HepG2 (cell line): ENCODE results near the gene TPCN2. TPM values are rescaled to one million over a fixed set of nuclear protein-coding genes. Genes with fewer than 3 reads are reported as not detected.

Experiments
- DNMT1 ChIP-seq: sonication (generic); formaldehyde crosslinking; IDR thresholded peaks from 2 replicates; pipeline ENCODE4 v1.5.1; 2020; ENCODE audit warnings: mild to moderate bottlenecking, missing genetic modification reagents
- ELF1 ChIP-seq: sonication (generic); formaldehyde crosslinking; IDR thresholded peaks from 2 replicates; pipeline ENCODE4 v1.4.0; 2020; ENCODE audit warnings: missing genetic modification reagents
- GATA4 ChIP-seq: sonication (generic); IDR thresholded peaks from 2 replicates; pipeline ENCODE4 v1.6.1; 2016; ENCODE audit warnings: antibody characterized with exemption, low read depth, borderline replicate concordance
- HNRNPL ChIP-seq: fragments of 200-400 bp; formaldehyde crosslinking; IDR thresholded peaks from 2 replicates; pipeline ENCODE4 v1.6.1; 2017; ENCODE audit warnings: mild to moderate bottlenecking, low read depth, low read length
- KMT2A ChIP-seq: sonication (generic); formaldehyde crosslinking; IDR thresholded peaks from 2 replicates; pipeline ENCODE4 v1.4.0; 2020; ENCODE audit warnings: missing genetic modification reagents
- MATR3 ChIP-seq: sonication (generic); formaldehyde crosslinking; IDR thresholded peaks from 2 replicates; pipeline ENCODE4 v1.4.0; 2020; ENCODE audit warnings: missing genetic modification reagents
- NFE2L2 ChIP-seq: fragments of 150-350 bp; IDR thresholded peaks from 2 replicates; pipeline ENCODE4 v1.6.1; 2014; ENCODE audit warnings: low read length
- NONO ChIP-seq, 2 experiments: fragments of 450-650 bp in 1 of 2; sonication (generic) in 1 of 2; formaldehyde crosslinking in 1 of 2; IDR thresholded peaks in 1 of 2; conservative IDR thresholded peaks in 1 of 2; 2 replicates each; pipeline versions ENCODE4 v1.6.1 to v1.8.0; 2017 to 2022; ENCODE audit warnings: mild to moderate bottlenecking in 1 of 2, missing genetic modification reagents in 1 of 2, moderate library complexity in 1 of 2
- RBFOX2 ChIP-seq: fragments of 200-400 bp; formaldehyde crosslinking; IDR thresholded peaks from 2 replicates; pipeline ENCODE4 v1.6.1; 2017; ENCODE audit warnings: low read depth, mild to moderate bottlenecking, low read length
- SP1 ChIP-seq, 2 experiments: fragments of 450-650 bp in 1 of 2; sonication (generic) in 1 of 2; formaldehyde crosslinking in 1 of 2; IDR thresholded peaks; 2 replicates each; pipeline versions ENCODE4 v1.4.0 to v1.6.1; 2016 to 2020; ENCODE audit warnings: missing genetic modification reagents in 1 of 2
- SP4 ChIP-seq: sonication (generic); formaldehyde crosslinking; IDR thresholded peaks from 2 replicates; pipeline ENCODE4 v1.8.1; 2023; ENCODE audit warnings: mild to moderate bottlenecking, missing genetic modification reagents
- ZFY ChIP-seq: sonication (generic); formaldehyde crosslinking; IDR thresholded peaks from 2 replicates; pipeline ENCODE4 v1.4.0; 2020; ENCODE audit warnings: missing genetic modification reagents
- ZNF672 ChIP-seq: sonication (generic); formaldehyde crosslinking; IDR thresholded peaks from 2 replicates; pipeline ENCODE4 v1.8.1; 2022; ENCODE audit warnings: missing genetic modification reagents
- ZNF761 ChIP-seq: sonication (generic); formaldehyde crosslinking; conservative IDR thresholded peaks from 2 replicates; pipeline ENCODE4 v1.4.0; 2020; ENCODE audit warnings: mild to moderate bottlenecking, missing genetic modification reagents
- polyA plus RNA-seq, 8 experiments: library from polyadenylated mRNA; depleted of rRNA in 3 of 8; stranded (reverse) in 7 of 8; unstranded in 1 of 8; fragments of >200 nt; fragmentation: Illumina TruSeq in 4 of 8; extraction: Trizol in 4 of 8; gene quantifications; 2 replicates each; pipeline versions ENCODE4 v1.2.1 to v1.2.3, GENCODE V29; 2011 to 2016; ENCODE audit warnings: low read depth in 4 of 8, missing spikeins in 1 of 8, mixed read lengths in 1 of 8; ENCODE audit not compliant: insufficient read depth in 1 of 8
- total RNA-seq, 5 experiments: library from RNA; depleted of rRNA; stranded (reverse); fragments of >200 nt; fragmentation: Illumina TruSeq; extraction: Trizol; gene quantifications; 2 replicates each; pipeline ENCODE4 v1.2.3, GENCODE V29; 2016; ENCODE audit warnings: low read depth in 1 of 5
- TF ChIP-seq, protein P1 (sequence below): sonication (generic); formaldehyde crosslinking; IDR thresholded peaks from one replicate; pipeline ENCODE4 v1.5.1; 2020; ENCODE audit warnings: mild to moderate bottlenecking, missing genetic modification reagents; ENCODE audit errors: not compliant biosample characterization
- TF ChIP-seq, protein P2 (sequence below): sonication (generic); formaldehyde crosslinking; IDR thresholded peaks from 2 replicates; pipeline ENCODE4 v1.8.0; 2022; ENCODE audit warnings: missing genetic modification reagents, low read depth, mild to moderate bottlenecking, borderline replicate concordance
- TF ChIP-seq, protein P3 (sequence below): sonication (generic); formaldehyde crosslinking; IDR thresholded peaks from 2 replicates; pipeline ENCODE4 v1.4.0; 2020; ENCODE audit warnings: mild to moderate bottlenecking, missing genetic modification reagents

TPCN2 gene
- total and polyA plus RNA-seq, 2 of the 13 experiments (the other 11 are each of a cell fraction or from before 2014, with no cell fraction given) = 5.6 to 5.9 TPM

DNA sequence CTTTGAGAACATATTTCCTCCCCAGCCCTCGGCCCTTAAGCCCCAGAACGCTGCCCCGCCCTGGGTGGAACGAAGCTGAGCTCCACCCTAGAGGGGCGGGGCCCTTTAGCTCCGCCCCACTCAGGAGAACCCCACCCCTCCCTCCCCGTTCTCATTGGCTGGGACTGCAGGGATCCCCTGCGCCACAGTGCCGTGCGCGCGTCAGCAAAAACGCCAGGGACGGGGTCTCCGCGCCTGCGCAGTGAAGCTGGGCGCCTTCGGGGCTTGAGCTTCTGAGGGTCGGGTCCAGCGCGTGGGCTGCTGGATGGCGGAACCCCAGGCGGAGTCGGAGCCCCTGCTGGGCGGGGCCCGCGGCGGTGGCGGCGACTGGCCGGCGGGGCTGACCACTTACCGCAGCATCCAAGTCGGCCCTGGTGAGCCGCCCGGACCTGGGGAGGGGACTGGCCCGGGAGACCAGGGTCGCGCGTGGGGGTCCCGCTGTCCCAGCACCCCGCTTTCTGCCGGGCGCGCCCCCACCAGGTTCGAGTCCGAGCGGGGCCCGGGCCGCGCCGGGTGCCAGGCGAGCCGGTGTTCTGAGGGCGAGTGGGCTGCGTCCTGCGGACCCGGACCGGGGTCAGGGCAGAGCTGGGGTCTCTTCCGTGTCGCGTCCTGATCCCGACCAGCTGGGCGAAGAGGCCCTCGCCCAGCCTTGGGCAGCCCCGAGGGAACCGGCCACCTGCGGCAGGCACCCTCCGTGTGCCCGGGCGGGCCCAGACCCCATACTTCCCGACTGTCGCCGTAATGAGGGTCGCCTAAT, at the start of gene TPCN2 (continued):
- TF ChIP-seq GATA4 (0 out of 2 replicates have a peak, but pooled peaks have one; percentile 37), HNRNPL (no peak), ZNF672 (no peak), SP1 (IDR thresholded peaks at IDR 0.05) (no peak), SP1 (CRISPR knock-in tag; IDR thresholded peaks at IDR 0.05) (peak; percentile 58; the same call in 1 of the 2 replicates), KMT2A (CRISPR knock-in tag) (peak; percentile 73), ELF1 (CRISPR knock-in tag) (0 out of 2 replicates have a peak, but pooled peaks have one; percentile 22), RBFOX2 (peak; percentile 85), NFE2L2 (no peak), DNMT1 (CRISPR knock-in tag) (no peak), ZFY (peak; percentile 62), ZNF761 (CRISPR knock-in tag) (peak; percentile 77; the same call in 1 of the 2 replicates), SP4 (peak; percentile 82), NONO (IDR thresholded peaks at IDR 0.05) (no peak), NONO (CRISPR knock-in tag; conservative IDR thresholded peaks at IDR 0.05) (peak; percentile 63), MATR3 (no peak)
- TF ChIP-seq, protein P1, sequence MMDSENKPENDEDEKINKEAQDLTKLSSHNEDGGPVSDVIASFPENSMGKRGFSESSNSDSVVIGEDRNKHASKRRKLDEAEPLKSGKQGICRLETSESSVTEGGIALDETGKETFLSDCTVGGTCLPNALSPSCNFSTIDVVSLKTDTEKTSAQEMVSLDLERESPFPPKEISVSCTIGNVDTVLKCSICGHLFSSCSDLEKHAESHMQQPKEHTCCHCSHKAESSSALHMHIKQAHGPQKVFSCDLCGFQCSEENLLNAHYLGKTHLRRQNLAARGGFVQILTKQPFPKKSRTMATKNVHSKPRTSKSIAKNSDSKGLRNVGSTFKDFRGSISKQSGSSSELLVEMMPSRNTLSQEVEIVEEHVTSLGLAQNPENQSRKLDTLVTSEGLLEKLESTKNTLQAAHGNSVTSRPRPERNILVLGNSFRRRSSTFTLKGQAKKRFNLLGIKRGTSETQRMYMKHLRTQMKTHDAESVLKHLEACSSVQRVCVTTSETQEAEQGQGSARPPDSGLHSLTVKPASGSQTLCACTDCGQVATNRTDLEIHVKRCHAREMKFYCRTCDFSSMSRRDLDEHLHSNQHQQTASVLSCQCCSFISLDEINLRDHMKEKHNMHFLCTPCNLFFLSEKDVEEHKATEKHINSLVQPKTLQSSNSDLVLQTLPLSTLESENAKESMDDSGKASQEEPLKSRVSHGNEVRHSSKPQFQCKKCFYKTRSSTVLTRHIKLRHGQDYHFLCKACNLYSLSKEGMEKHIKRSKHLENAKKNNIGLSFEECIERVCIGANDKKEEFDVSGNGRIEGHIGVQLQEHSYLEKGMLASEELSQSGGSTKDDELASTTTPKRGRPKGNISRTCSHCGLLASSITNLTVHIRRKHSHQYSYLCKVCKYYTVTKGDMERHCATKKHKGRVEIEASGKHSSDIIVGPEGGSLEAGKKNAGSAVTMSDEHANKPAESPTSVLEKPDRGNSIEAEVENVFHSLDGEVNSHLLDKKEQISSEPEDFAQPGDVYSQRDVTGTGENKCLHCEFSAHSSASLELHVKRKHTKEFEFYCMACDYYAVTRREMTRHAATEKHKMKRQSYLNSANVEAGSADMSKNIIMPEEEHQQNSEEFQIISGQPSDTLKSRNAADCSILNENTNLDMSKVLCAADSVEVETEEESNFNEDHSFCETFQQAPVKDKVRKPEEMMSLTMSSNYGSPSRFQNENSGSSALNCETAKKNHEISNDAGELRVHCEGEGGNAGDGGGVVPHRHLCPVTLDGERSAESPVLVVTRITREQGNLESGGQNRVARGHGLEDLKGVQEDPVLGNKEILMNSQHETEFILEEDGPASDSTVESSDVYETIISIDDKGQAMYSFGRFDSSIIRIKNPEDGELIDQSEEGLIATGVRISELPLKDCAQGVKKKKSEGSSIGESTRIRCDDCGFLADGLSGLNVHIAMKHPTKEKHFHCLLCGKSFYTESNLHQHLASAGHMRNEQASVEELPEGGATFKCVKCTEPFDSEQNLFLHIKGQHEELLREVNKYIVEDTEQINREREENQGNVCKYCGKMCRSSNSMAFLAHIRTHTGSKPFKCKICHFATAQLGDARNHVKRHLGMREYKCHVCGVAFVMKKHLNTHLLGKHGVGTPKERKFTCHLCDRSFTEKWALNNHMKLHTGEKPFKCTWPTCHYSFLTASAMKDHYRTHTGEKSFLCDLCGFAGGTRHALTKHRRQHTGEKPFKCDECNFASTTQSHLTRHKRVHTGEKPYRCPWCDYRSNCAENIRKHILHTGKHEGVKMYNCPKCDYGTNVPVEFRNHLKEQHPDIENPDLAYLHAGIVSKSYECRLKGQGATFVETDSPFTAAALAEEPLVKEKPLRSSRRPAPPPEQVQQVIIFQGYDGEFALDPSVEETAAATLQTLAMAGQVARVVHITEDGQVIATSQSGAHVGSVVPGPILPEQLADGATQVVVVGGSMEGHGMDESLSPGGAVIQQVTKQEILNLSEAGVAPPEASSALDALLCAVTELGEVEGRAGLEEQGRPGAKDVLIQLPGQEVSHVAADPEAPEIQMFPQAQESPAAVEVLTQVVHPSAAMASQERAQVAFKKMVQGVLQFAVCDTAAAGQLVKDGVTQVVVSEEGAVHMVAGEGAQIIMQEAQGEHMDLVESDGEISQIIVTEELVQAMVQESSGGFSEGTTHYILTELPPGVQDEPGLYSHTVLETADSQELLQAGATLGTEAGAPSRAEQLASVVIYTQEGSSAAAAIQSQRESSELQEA (CRISPR knock-in tag) = peak; percentile 85
- TF ChIP-seq, protein P2, sequence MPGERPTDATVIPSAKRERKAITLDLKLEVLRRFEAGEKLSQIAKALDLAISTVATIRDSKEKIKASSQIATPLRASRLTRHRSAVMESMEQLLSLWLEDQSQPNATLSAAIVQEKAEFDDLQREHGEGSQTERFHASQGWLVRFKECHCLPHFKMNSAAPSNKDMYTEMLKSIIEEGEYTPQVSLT (CRISPR knock-in tag) = no peak
- TF ChIP-seq, protein P3, sequence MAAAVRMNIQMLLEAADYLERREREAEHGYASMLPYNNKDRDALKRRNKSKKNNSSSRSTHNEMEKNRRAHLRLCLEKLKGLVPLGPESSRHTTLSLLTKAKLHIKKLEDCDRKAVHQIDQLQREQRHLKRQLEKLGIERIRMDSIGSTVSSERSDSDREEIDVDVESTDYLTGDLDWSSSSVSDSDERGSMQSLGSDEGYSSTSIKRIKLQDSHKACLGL = peak; percentile 54; the same call in 1 of the 2 replicates
